Activated CD8-positive, alpha-beta memory T cell treated with anti-CD3 and anti-CD28 coated beads for 1 hour (primary cell): ENCODE results near the gene KIAA0319L.
A peak's percentile ranks its signal among the peaks of the same experiment; 100 is the strongest.
"Not testable (repeated sequence)": the region's sequence is repeated elsewhere in the genome, so short reads cannot be mapped to it uniquely, and the experiment has no call there.

ENCODE experiments used
- DNase-seq, 2 donors: peaks; one replicate each; pipeline ENCODE4 v3.0.0-alpha.2; 2020; ENCODE audit warnings: low read depth in 1 of 2; ENCODE audit errors: extremely low read depth in 1 of 2

KIAA0319L gene

DNA sequence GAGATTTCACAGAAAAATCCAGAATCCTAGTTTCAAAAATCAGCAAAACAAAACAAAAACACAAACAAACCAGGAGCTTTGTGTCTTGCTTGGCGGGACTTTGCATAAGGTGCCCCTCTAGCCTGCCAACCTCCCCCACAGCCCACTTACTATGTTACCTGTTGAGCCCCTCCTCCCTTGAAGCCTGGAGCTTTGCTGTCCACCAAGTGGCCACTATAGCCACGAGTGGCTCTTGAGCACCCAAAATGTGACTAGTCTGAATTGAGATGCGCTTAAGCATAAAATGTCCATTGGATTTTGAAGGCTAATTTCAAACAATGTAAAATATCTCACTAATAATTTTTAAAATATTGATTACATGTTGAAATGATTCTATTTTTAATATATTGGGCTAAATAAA is 28.1 kb upstream of the KIAA0319L start:
- no peak for DNase-seq

DNA sequence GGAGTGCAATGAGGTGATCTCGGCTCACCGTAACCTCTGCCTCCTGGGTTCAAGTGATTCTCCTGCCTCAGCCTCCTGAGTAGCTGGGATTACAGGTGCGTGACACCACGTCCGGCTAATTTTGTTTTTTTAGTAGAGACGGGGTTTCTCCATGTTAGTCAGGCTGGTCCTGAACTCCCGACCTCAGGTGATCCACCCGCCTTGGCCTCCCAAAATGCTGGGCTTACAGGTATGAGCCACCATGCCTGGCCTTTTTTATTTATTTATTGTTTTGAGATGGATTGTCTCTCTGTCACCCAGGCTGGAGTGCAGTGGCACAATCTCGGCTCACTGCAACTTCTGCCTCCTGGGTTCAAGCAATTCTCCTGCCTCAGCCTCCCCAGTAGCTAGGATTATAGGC is 24.4 kb upstream of the KIAA0319L start:
- not testable (repeated sequence) for DNase-seq

DNA sequence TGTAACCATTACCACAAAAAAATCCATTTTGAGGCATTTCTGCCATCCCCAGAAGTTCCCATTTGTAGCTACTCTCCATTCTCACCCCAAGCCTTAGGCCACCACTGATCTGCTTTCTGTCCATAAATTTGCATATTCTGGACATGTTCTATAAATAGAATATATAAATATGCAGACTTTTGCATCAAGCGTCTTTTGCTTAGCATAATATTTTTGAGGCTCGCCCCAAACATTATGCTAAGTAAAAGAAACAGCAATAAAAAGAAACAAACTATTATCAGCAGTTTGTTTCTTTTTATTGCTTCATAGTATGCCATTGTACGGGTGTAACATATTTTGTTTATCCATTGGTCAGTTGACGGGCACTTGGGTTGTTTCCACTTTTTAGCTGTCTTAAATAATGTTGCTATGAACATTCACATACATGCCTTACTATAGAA is 23.8 kb upstream of the KIAA0319L start:
- no peak for DNase-seq

DNA sequence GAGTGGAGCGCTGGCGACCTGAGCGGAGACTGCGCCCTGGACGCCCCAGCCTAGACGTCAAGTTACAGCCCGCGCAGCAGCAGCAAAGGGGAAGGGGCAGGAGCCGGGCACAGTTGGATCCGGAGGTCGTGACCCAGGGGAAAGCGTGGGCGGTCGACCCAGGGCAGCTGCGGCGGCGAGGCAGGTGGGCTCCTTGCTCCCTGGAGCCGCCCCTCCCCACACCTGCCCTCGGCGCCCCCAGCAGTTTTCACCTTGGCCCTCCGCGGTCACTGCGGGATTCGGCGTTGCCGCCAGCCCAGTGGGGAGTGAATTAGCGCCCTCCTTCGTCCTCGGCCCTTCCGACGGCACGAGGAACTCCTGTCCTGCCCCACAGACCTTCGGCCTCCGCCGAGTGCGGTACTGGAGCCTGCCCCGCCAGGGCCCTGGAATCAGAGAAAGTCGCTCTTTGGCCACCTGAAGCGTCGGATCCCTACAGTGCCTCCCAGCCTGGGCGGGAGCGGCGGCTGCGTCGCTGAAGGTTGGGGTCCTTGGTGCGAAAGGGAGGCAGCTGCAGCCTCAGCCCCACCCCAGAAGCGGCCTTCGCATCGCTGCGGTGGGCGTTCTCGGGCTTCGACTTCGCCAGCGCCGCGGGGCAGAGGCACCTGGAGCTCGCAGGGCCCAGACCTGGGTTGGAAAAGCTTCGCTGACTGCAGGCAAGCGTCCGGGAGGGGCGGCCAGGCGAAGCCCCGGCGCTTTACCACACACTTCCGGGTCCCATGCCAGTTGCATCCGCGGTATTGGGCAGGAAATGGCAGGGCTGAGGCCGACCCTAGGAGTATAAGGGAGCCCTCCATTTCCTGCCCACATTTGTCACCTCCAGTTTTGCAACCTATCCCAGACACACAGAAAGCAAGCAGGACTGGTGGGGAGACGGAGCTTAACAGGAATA is 20.1 kb upstream of the KIAA0319L start:
- peak in 1 of 2 donors; percentile 45 for DNase-seq

DNA sequence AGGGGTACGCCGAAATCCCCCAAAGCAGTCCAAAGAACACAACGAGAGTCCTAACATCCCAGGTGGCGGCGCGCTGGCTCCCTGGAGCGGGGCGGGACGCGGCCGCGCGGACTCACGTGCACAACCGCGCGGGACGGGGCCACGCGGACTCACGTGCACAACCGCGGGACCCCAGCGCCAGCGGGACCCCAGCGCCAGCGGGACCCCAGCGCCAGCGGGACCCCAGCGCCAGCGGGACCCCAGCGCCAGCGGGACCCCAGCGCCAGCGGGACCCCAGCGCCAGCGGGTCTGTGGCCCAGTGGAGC is 19.5 kb upstream of the KIAA0319L start:
- DNase-seq = not testable (repeated sequence)

DNA sequence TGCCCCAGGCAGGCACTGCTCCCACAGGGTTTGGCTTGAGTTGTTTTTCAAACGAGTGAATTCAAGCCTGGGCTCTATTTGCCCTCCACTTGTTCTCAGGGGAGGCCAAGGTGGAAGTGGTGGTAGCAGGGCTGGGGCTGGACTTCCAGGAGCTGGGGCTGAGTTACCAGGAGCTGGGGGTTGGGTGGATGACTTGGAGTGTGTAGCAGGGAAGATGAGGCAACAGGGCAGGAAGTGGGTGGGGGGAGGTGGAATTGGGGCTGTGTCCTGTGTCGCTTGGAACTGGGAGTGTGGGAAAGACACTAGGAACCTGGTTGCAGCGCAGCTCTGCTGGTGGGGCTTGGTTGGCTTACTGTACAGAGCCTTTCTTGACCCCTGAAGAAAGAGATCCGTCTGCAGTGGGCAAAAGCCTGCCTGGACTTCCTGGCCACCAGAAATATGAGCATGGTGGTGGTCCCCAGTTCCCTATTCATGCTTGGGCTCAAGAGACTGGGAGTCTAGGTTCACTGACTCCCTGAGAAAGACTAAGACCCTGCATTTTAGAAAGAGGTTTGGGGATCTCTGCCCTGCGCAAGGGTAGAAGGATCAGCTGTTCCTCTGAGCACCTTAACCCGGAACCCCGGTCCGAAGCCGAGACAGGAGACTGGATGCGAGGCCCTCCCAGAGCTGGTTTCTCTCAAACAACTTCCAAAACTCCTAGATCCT is 19.0 kb upstream of the KIAA0319L start:
- no peak for DNase-seq

DNA sequence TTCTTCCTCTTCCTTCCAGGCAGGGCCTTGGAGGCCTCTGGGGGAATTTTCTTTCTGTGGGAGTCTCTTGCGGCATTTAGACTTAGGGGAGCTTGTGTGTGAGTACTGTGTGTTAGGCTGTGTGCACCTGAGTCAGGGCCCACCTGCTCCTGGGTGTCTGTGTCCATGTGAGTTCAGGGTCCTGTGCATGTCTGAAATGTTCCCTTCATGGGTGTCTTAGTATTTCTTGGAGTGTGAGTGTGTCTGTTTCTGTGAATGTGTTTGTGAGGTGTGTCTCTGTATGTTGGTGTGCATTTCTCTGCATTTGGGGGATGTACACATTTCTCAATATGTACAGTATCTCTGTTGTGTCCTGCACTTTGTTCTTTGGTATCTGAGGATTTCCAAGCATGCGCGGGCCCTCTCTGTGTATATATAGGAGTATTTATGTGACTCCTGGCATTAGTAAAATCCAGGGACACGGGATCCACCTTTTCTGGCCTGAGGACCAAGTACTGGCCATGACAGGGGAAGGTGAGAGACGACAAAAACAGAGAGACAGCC is 18.3 kb upstream of the KIAA0319L start:
- DNase-seq = no peak

DNA sequence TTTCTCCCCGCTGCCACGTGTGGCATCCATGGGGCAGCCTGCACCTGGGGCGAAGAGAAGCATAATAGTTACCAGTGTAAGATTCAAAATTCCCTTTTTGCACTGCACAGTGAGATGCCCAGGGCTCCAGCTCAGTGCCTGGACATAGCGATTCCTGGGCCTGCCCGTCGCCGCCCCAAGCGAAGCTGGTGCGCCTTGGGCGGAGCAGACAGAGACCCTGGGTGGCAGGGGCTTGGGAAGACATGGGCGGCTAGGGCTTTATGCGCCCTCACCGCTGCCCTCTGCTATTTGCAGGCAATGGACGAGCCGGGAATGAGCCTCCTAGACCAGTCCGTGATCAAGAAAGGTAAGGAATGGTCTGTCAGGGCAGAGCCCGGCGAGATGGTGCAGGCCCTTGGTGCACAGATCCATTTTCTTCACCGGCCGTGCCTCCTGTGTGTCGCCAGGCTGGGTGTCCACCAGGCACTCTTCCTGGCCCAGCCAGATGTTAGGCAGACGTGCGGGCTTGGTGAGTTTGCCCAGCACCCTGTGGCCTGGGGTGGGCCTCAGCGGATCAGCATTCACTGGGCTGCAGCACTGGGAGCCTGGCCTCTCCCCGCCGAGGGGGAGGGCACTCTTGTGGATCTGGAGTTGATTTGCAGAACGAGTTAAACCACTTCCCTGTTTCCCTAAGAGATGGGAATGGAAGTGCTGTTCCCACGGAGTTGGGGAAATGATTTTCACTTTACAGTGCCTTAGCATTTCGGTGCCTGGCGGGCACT is 17.6 kb upstream of the KIAA0319L start:
- DNase-seq = no peak

DNA sequence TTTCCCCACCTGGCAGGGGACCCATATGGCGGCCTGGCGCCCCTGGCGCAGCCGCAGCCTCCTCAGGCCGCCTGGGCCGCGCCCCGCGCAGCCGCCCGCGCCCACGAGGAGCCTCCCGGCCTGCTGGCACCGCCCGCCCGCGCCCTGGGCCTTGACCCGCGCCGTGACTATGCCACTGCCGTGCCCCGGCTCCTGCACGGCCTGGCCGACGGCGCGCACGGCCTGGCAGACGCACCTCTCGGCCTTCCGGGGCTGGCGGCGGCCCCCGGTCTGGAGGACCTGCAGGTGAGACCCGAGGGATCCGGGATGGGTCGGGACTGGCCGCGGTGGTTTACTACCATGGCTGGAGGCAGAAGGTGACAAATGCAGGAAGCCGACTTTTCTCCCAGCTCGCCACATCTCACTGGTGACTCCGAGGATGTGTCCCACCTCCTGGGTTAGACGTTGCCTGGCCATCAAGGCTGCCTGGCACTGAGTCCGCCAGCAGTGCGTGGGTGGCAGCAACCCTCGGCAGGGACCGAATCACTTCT is 17.0 kb upstream of the KIAA0319L start:
- no peak for DNase-seq

DNA sequence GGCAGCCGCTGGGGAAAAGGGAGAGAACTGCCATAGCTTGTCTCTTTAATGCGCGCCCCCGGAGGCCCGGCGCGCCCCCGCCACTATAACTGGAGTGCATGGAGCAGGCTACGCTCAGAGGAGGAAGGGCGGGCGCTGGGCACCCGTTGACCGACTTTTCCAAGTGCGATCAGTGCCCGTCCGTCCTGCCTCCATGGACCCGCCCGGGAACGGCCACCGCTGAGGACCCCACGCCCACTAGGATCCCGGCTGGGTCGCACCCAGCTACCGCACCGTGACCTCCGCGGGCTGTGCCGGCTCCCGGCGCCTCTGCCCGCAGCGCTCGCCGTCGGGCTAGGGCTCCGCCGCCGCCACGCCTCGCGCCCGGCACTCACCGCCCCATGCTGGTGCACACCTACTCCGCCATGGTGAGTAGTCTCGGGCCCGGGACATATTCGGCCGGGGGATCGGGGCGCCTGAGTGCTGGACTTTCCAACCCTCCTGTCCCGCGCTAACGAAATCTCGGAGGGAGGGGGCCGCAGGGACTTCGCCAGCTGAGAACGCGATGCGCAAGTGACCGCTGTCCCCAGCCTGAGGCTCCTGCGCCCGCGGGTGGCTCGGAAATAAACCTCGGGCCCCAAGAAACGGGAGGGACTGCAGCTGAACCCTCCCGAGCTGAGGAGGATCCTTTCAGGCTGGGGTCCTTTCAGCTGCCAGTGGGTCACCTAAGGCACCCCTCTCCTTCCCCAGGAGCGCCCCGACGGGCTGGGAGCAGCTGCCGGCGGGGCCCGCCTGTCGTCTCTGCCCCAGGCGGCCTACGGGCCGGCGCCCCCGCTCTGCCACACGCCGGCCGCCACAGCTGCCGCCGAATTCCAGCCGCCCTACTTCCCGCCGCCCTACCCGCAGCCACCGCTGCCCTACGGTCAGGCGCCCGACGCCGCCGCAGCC is 16.3 kb upstream of the KIAA0319L start, which contains the start of gene TFAP2E:
Gene TFAP2E, plus strand, starts transcription at position 117 of the 927 bp plus-strand sequence. Its CDS starts 264 bp downstream, at position 381.
- DNase-seq = no peak

DNA sequence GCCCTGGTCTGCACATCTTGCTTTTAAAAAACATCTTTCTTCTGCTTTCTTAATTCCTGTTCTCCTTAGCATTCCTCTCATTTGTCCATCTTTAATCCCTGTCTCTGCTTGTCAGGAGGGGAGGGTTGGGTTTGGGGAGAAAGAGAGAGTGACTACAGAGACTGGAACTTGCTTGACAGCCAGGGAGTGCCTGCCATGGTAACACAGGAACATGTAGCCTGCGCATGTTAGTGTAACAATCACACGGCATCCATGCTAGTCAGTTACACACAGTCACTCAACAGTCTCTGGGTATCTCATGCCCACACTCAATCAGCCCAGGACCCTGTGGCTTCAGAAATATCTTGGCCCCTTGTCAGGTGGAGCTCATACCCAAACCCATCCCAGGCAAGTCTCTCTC is 15.1 kb upstream of the KIAA0319L start:
- no peak for DNase-seq

DNA sequence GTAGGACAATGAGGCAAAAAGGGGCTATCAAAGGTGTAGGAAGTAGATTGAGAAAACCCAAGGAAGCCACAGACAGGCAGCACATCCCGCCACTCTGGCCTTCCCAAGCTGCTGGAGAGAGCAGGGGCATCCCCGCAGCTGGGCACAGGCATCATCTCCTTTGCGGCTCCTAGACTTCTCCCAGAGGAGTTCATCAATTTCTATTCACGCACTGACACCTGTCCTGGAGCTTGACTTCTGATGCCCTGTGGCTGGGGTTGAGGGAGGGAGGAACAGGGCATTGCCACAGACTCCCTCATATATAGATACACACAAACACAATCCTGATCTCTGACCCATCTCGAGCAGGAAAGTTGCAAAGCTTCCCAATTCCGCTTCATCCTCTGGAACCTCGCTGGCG is 14.1 kb upstream of the KIAA0319L start:
- DNase-seq = no peak

DNA sequence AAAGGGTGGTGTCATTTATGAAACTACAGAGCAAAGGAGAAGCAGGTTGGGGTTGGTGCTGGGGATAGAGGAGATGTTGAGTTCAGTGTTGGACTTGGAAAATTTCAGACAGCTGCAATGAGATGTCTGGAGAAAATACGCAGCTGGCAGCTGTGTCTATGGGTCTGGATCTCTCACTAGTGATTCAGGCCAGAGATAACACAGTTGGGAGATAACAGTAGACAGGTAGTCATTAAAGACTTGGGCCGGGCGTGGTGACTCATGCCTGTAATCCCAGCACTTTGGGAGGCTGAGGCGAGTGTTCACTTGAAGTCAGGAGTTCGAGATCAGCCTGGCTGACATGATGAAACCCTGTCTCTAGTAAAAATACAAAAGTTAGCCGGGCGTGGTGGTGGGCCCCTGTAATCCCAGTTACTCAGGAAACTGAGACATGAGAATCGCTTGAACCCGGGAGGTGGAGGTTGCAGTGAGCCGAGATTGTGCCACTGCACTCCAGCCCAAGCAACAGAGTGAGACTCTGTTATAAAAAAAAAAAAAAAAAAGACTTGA is 13.5 kb upstream of the KIAA0319L start:
- no peak for DNase-seq

DNA sequence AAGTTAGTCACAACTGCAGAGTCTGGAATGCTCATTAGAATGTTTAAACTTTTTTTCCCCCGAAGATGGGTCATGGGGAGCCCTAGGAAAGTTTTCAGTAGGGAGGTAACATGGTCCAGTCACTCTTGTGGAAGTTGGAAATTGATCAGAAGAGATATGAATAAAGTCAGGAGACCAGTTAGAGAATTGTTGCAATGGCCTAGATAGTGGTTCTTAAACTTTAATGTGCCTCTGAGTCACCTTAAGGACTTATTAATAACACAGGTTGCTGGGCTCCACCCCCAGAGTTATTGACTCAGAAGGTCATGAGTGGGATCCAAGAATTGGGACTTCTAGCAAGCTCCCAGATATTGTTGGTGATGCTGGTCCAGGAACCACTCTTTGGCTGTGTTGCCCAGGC is 12.7 kb upstream of the KIAA0319L start:
- DNase-seq = no peak

DNA sequence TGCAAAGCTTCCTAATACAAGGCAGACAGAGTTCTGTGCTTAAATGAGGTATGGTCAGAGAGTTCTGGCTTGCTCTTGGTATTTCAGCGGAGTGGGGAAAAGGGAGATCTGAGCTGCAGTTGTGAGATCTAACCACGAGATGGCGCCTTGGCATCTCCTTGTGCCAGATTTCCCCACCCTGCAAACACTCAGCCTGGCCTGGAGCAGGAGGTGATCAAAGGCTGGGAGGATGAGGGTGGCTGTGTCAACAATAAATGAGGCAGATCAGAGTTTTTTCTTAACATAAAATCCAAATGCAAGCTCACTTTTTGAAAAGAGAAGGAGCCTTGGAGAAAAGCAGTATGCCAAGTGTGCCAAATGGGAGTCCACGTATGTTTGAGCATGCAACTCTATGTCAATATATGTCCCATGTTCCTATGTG is 11.8 kb upstream of the KIAA0319L start:
- DNase-seq = peak in 1 of 2 donors; percentile 40

DNA sequence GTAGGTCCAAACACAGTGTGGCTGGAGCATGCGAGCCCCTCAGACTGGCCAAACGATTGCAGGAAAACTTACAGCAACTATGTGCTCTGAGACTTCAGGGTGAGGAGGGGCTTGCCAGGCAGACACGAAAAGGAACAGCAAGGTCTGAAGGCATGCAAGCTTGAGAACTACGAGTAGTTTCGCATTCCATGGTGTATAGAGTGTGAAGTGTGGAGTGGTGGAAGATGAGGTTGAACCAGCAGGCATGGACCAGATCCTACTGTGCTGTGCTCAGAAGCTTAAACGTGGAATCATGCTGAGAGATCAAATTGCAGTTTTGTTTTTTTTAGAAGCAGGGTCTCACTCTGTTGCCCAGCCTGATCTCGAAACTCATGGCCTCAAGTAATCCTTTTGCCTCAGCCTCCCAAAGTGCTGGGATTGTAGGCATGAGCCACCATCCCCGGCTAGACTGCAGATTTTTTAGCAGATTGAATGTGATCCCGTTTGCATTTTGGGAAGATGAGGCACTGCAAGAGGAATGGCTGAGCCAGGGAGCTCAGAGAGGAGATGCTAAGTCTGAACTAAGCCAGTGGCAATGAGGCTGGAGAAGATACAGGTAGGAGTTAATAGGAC is 10.8 kb upstream of the KIAA0319L start:
- DNase-seq = no peak

DNA sequence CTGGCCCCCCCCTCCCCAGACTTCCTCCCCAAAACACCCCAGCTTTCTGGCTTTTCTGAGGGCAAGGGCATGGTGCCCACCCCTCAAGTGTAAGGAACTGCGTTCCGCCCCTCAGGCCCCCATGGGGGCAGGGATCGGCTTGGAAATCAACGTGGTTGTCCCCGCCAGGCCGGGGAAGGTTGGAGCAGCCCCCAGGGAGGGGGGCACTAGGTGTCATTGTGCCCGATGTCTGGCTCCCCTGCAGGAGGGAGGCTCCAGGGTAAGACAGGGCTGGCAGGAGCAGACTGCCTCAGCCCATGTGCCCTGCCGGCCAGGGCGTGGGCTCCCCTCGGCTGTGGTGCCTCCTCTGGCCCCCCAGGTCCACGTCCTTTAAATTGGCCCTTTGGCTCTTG is 8.5 kb upstream of the KIAA0319L start:
- DNase-seq = no peak

DNA sequence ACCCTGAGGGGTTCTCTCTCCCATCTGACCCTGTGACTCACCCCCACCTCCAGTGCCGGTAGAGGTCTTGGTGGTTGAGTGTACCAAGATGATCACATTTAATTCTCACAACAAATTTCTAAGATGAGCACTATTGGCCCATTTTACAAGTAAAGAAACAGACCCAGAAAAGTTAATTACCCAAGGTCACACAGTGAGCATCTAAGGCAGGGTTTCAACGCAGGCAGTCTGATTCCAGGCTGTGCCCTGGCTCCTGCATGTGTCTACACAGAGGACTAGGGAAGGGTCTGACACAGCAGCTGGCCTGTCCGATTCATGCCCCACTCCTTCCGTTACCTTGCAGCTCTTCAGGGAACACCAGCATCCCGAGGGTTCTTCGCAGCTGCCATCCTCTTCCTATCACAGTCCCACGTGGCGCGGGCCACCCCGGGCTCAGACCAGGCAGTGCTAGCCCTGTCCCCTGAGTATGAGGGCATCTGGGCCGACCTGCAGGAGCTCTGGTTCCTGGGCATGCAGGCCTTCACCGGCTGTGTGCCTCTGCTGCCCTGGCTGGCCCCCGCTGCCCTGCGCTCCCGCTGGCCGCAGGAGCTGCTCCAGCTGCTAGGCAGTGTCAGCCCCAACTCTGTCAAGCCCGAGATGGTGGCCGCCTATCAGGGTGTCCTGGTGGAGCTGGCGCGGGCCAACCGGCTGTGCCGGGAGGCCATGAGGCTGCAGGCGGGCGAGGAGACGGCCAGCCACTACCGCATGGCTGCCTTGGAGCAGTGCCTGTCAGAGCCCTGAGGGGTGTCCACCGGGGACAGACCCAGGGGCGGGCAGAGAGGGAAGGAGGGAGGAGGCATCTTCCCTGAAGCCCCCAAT is 7.9 kb upstream of the KIAA0319L start:
- no peak for DNase-seq
